Adrenal gland (tissue), 19 donors: ENCODE results near the gene CMTM4. TPM values are rescaled to one million over a fixed set of nuclear protein-coding genes. Genes with fewer than 3 reads are reported as not detected.

ENCODE experiments used
- DNase-seq, 7 donors: peaks; one replicate each; pipeline ENCODE4 v3.0.0-alpha.2; 2019 to 2020
- H3K27ac ChIP-seq, 5 donors: fragments of 200-600 bp; sonication (generic) in 4 of 5; 1 replicate in 3 of 5; 2 replicates in 2 of 5; pipeline versions ENCODE4 v1.5.1 to v1.8.0; 2016 to 2020; ENCODE audit warnings: mild to moderate bottlenecking in 1 of 5
- H3K27me3 ChIP-seq: fragments of 200-600 bp; 2 replicates; pipeline ENCODE4 v1.8.0; 2021
- H3K36me3 ChIP-seq, 2 donors: fragments of 200-600 bp; replicated peaks in 1 of 2; 1 replicate in 1 of 2; 2 replicates in 1 of 2; pipeline versions ENCODE4 v1.5.1 to v1.8.0; 2018 to 2022
- H3K4me1 ChIP-seq, 2 donors: fragments of 200-600 bp; replicated peaks in 1 of 2; 1 replicate in 1 of 2; 2 replicates in 1 of 2; pipeline versions ENCODE4 v1.5.1 to v1.8.0; 2018 to 2021
- H3K4me3 ChIP-seq, 4 donors: fragments of 200-600 bp; sonication (generic) in 3 of 4; one replicate each; pipeline ENCODE4 v1.5.1; 2016 to 2018
- H3K9me3 ChIP-seq, 3 donors: fragments of 200-600 bp; sonication (generic) in 1 of 3; replicated peaks in 1 of 3; 1 replicate in 2 of 3; 2 replicates in 1 of 3; pipeline versions ENCODE4 v1.5.1 to v1.8.0; 2016 to 2021
- CTCF ChIP-seq, 6 experiments: fragments of 450-650 bp in 4 of 6; fragments of 200-600 bp in 2 of 6; sonication (generic) in 1 of 6; IDR thresholded peaks; 1 replicate in 5 of 6; 2 replicates in 1 of 6; pipeline versions ENCODE4 v1.5.1 to v1.8.0; 2016 to 2021; ENCODE audit warnings: antibody characterized with exemption in 6 of 6, mild to moderate bottlenecking in 2 of 6, moderate library complexity in 1 of 6
- POLR2A ChIP-seq, 2 donors: fragments of 450-650 bp; IDR thresholded peaks; one replicate each; pipeline ENCODE4 v1.6.1; 2017; ENCODE audit warnings: antibody characterized with exemption in 2 of 2, mild to moderate bottlenecking in 2 of 2, moderate library complexity in 1 of 2
- WGBS, 4 donors: extraction: QIAGEN DNeasy Blood & Tissue Kit in 2 of 4; methylation state at CpG; one replicate each; pipeline versions ENCODE4 v1.1.5 to v1.1.7; 2013 to 2017; 5-methylcytosine and 5-hydroxymethylcytosine counted together
- intact Hi-C, 2 donors: fragments of 100-400 bp; cut with DNase I; formaldehyde crosslinking; loops; one replicate each; pipeline versions ENCODE4 v1.14.1 to v1.15.0; 2022 to 2023
- long read RNA-seq, 10 donors: library from polyadenylated mRNA in 3 of 10; unstranded in 2 of 10; stranded (forward) in 1 of 10; transcript quantifications; one replicate each; pipeline ENCODE4 v2.0.0 and lab custom pipeline, GENCODE V29; 2021 to 2026
- polyA plus RNA-seq, 3 donors: library from polyadenylated mRNA; stranded (reverse); fragments of 200-250 nt in 2 of 3; fragments of 350-450 nt in 1 of 3; fragmentation: Illumina TruSeq in 1 of 3; extraction: RNeasy Lipid Tissue Mini Kit (QIAGEN cat#74804) in 1 of 3; gene quantifications; one replicate each; pipeline ENCODE4 v1.2.3, GENCODE V29; 2013 to 2014
- total RNA-seq, 9 donors: library from RNA; depleted of rRNA in 4 of 9; stranded (reverse); fragments of >200 nt in 4 of 9; fragments of 120-200 nt in 1 of 9; fragmentation: NEBNext Ultra II Directional in 1 of 9; extraction: Animal tissue kit (Norgen Biotek cat#: 25700) in 1 of 9; gene quantifications; one replicate each; pipeline versions ENCODE4 v1.1.0 to v1.2.4, GENCODE V29; 2013 to 2023
- donor health status: healthy with polysubstance abuse.
- donor health status: Bipolar disorder and iron deficiency.
- donor health status: DM: yes; HTN: yes; CAD: no.
- donor health status: DM: no; HTN: no; CAD: no.
- donor health status: DM: no; HTN: no; CAD: no.
- donor health status: DM: yes; HTN: yes; CAD: no.

The CMTM4 gene
- total RNA-seq (10 to 100 TPM; 14.3 to 35.3 (median 20.9) TPM), polyA plus RNA-seq (10 to 100 TPM in 1 of 3 donors, 1 to 10 TPM in 2; 9.2 to 10.6 (median 9.5) TPM)
- long read RNA-seq, donor 1, full-length matches to known transcripts: 17 of 17 reads
- long read RNA-seq, donor 1, partial matches to known transcripts: 0 of 17 reads
- long read RNA-seq, donor 1, other reads (novel, unspliced or antisense): 0 of 17 reads
- long read RNA-seq, donor 2, full-length matches to known transcripts: 18 of 18 reads
- long read RNA-seq, donor 2, partial matches to known transcripts: 0 of 18 reads
- long read RNA-seq, donor 2, other reads (novel, unspliced or antisense): 0 of 18 reads
- long read RNA-seq, donor 3, full-length matches to known transcripts: 31 of 31 reads
- long read RNA-seq, donor 3, partial matches to known transcripts: 0 of 31 reads
- long read RNA-seq, donor 3, other reads (novel, unspliced or antisense): 0 of 31 reads
- long read RNA-seq, donor 4, full-length matches to known transcripts: 1 of 1 reads
- long read RNA-seq, donor 4, partial matches to known transcripts: 0 of 1 reads
- long read RNA-seq, donor 4, other reads (novel, unspliced or antisense): 0 of 1 reads
- long read RNA-seq, donor 5, full-length matches to known transcripts: 3 of 4 reads
- long read RNA-seq, donor 5, partial matches to known transcripts: 0 of 4 reads
- long read RNA-seq, donor 5, other reads (novel, unspliced or antisense): 1 of 4 reads
- long read RNA-seq, donor 6, full-length matches to known transcripts: 2 of 2 reads
- long read RNA-seq, donor 6, partial matches to known transcripts: 0 of 2 reads
- long read RNA-seq, donor 6, other reads (novel, unspliced or antisense): 0 of 2 reads
- long read RNA-seq, donor 7, full-length matches to known transcripts: 12 of 12 reads
- long read RNA-seq, donor 7, partial matches to known transcripts: 0 of 12 reads
- long read RNA-seq, donor 7, other reads (novel, unspliced or antisense): 0 of 12 reads
- long read RNA-seq, donor 8, full-length matches to known transcripts: 35 of 35 reads
- long read RNA-seq, donor 8, partial matches to known transcripts: 0 of 35 reads
- long read RNA-seq, donor 8, other reads (novel, unspliced or antisense): 0 of 35 reads
- long read RNA-seq, donor 9, full-length matches to known transcripts: 17 of 17 reads
- long read RNA-seq, donor 9, partial matches to known transcripts: 0 of 17 reads
- long read RNA-seq, donor 9, other reads (novel, unspliced or antisense): 0 of 17 reads
- long read RNA-seq, donor 10, full-length matches to known transcripts: 10 of 10 reads
- long read RNA-seq, donor 10, partial matches to known transcripts: 0 of 10 reads
- long read RNA-seq, donor 10, other reads (novel, unspliced or antisense): 0 of 10 reads

- 4 to 43% (median 12%) methylated on average over 7 to 84 of the region's 84 CpGs for WGBS, 4 donors
- intact Hi-C loops: loop anchor here in 1 of 2 donors (5.0 kb wide), 1 partner anchor 35 kb away; no protein-coding TSS in a partner anchor
Measured at GRCh38 chr16:66696669-66697630, at the start of gene CMTM4. Gene CMTM4 (minus strand): TSS chr16:66696743. CDS start chr16:66696525, 218 bp downstream.

GRCh38 chr16:66746048-66746447, 49.5 kb upstream of the CMTM4 start:
- no peaks in the 10 kb centered on the region for H3K27me3 ChIP-seq
- no peak overlapping the region for H3K27ac ChIP-seq
- intact Hi-C loops: no loop called here
- H3K4me1 ChIP-seq: peaks cover 24 to 45% of the 10 kb centered on the region in 2 donors
- H3K36me3 ChIP-seq: peaks cover 0 to 69% of the 10 kb centered on the region in 2 donors
- WGBS, 4 donors: 72 to 81% (median 77%) methylated on average over 3 of the region's 3 CpGs
- no peaks in the 10 kb centered on the region for H3K9me3 ChIP-seq
- H3K4me3 ChIP-seq: no peak overlapping the region
- DNase-seq: no peak
- TF ChIP-seq POLR2A (IDR thresholded peaks at IDR 0.05) (no peak), CTCF (IDR thresholded peaks at IDR 0.05) (no peak)

More at GRCh38 chr16:66696669-66697630, at the start of gene CMTM4:
- no peaks in the 10 kb centered on the region for H3K27me3 ChIP-seq
- no peaks in the 10 kb centered on the region for H3K36me3 ChIP-seq
- peak within 1 kb of the TSS in 3 of 5 donors; percentile 33 to 73 (median 47) for H3K27ac ChIP-seq
- peak; percentile 82 to 90 (median 89) for DNase-seq
- TF ChIP-seq CTCF (IDR thresholded peaks at IDR 0.05) (peak in 1 of 6 experiments; percentile 20), POLR2A (IDR thresholded peaks at IDR 0.05) (peak in 1 of 2 donors; percentile 33)
- H3K4me3 ChIP-seq: peak within 1 kb of the TSS in 3 of 4 donors; percentile 33 to 86 (median 55)
- no peaks in the 10 kb centered on the region for H3K9me3 ChIP-seq
- peaks cover 8 to 10% of the 10 kb centered on the region in 2 donors for H3K4me1 ChIP-seq

- no peak for DNase-seq
- H3K36me3 ChIP-seq: peaks cover 0 to 65% of the 10 kb centered on the region in 2 donors
- peak overlapping the region in 4 of 5 donors; percentile 67 to 80 (median 70) for H3K27ac ChIP-seq
- intact Hi-C loops: no loop called here
- no peaks in the 10 kb centered on the region for H3K27me3 ChIP-seq
- H3K9me3 ChIP-seq: no peaks in the 10 kb centered on the region
- H3K4me1 ChIP-seq: peaks cover 21 to 41% of the 10 kb centered on the region in 2 donors
- whole genome bisulfite sequencing, 4 donors: 47 to 56% (median 52%) methylated on average over 10 of the region's 10 CpGs
- no peak overlapping the region for H3K4me3 ChIP-seq
- no peak for TF ChIP-seq CTCF (IDR thresholded peaks at IDR 0.05)
- TF ChIP-seq POLR2A (IDR thresholded peaks at IDR 0.05): no peak
Measured at GRCh38 chr16:66741950-66742808, 45.6 kb upstream of the CMTM4 start.
